ENCODE measurements around the gene PCDH10.

PCDH10 gene

DNA sequence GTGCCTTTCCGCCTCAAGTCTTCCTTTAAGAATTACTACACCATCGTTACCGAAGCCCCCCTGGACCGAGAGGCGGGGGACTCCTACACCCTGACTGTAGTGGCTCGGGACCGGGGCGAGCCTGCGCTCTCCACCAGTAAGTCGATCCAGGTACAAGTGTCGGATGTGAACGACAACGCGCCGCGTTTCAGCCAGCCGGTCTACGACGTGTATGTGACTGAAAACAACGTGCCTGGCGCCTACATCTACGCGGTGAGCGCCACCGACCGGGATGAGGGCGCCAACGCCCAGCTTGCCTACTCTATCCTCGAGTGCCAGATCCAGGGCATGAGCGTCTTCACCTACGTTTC, 2.2 kb downstream of the PCDH10 start:
- TF ChIP-seq POLR2A (IDR thresholded peaks at IDR 0.05; ENCODE audit: low read depth, low read length): no peak
- no peak for TF ChIP-seq TAF1 (IDR thresholded peaks at IDR 0.05; ENCODE audit: borderline replicate concordance, low read depth, low read length)
- TF ChIP-seq POLR2AphosphoS5 (IDR thresholded peaks at IDR 0.05; ENCODE audit: low read depth, low read length): no peak
- DNase-seq (ENCODE audit: insufficient read length) (no peak), FAIRE-seq (no peak)

DNA sequence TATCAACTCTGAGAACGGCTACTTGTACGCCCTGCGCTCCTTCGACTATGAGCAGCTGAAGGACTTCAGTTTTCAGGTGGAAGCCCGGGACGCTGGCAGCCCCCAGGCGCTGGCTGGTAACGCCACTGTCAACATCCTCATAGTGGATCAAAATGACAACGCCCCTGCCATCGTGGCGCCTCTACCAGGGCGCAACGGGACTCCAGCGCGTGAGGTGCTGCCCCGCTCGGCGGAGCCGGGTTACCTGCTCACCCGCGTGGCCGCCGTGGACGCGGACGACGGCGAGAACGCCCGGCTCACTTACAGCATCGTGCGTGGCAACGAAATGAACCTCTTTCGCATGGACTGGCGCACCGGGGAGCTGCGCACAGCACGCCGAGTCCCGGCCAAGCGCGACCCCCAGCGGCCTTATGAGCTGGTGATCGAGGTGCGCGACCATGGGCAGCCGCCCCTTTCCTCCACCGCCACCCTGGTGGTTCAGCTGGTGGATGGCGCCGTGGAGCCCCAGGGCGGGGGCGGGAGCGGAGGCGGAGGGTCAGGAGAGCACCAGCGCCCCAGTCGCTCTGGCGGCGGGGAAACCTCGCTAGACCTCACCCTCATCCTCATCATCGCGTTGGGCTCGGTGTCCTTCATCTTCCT, 2.7 kb downstream of the PCDH10 start:
- TF ChIP-seq POLR2AphosphoS5 (IDR thresholded peaks at IDR 0.05; ENCODE audit: low read depth, low read length): no peak
- TF ChIP-seq TAF1 (IDR thresholded peaks at IDR 0.05; ENCODE audit: borderline replicate concordance, low read depth, low read length): no peak
- no peak for TF ChIP-seq POLR2A (IDR thresholded peaks at IDR 0.05; ENCODE audit: low read depth, low read length)
- no peak for FAIRE-seq
- DNase-seq (ENCODE audit: insufficient read length): no peak

DNA sequence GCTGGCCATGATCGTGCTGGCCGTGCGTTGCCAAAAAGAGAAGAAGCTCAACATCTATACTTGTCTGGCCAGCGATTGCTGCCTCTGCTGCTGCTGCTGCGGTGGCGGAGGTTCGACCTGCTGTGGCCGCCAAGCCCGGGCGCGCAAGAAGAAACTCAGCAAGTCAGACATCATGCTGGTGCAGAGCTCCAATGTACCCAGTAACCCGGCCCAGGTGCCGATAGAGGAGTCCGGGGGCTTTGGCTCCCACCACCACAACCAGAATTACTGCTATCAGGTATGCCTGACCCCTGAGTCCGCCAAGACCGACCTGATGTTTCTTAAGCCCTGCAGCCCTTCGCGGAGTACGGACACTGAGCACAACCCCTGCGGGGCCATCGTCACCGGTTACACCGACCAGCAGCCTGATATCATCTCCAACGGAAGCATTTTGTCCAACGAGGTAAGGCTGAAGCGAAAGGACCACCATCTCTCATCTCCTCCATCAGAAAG, 3.3 kb downstream of the PCDH10 start:
- no peak for DNase-seq (ENCODE audit: insufficient read length)
- no peak for FAIRE-seq
- TF ChIP-seq POLR2AphosphoS5 (IDR thresholded peaks at IDR 0.05; ENCODE audit: low read depth, low read length) (no peak), TAF1 (IDR thresholded peaks at IDR 0.05; ENCODE audit: borderline replicate concordance, low read depth, low read length) (no peak), POLR2A (IDR thresholded peaks at IDR 0.05; ENCODE audit: low read depth, low read length) (no peak)

DNA sequence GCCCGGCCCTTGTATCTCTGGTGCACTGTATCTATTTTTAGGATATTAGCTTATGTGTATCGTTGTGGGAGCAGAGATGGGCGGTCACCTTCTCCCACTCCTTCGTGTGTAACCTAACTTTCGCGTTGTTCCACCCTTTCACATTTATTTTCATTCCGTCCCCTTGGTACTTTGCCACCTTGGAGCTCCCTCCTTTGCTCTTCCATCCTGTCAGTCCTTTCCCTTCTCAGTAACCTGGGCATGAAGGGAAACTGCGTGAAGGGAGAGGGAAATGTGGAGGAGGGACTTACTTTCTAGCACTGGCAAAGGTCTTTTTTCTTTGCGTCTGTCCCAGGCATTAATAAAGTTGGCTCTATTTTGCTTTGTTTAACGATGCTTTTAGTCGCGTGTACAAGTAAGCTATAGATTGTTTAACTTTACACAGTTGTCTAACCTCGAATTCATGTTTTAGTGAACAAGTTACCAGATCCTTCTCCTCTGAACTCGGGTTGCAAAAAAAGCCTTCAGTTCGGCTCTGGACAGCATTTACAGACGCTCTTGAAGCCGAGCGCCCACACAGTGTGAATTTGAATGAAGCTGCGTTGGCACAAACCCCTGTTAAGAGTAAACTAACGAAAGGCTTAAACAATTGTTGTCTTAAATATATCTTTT, 3.9 kb downstream of the PCDH10 start:
- FAIRE-seq: no peak
- no peak for TF ChIP-seq TAF1 (IDR thresholded peaks at IDR 0.05; ENCODE audit: borderline replicate concordance, low read depth, low read length)
- TF ChIP-seq POLR2A (IDR thresholded peaks at IDR 0.05; ENCODE audit: low read depth, low read length): no peak
- TF ChIP-seq POLR2AphosphoS5 (IDR thresholded peaks at IDR 0.05; ENCODE audit: low read depth, low read length): no peak

DNA sequence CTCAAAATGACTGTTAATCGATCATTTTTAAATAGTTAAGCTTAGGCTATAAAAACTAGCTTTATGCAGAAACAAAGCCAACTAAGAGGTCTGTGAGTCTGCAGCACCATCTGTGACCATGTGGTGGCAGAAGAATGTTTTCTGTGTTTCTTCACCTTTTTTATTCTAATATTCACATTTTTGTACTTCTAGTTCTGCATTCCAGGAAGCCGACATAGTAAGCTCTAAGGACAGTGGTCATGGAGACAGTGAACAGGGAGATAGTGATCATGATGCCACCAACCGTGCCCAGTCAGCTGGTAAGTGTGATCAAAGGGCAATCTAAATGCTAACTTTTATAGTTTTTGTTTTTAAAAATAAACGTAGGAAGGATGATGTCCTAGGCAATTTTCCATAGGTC, 5.6 kb downstream of the PCDH10 start:
- no peak for DNase-seq (ENCODE audit: insufficient read length)

More for the DNA sequence above, 3.9 kb downstream of the PCDH10 start:
- DNase-seq (ENCODE audit: insufficient read length): no peak

DNA sequence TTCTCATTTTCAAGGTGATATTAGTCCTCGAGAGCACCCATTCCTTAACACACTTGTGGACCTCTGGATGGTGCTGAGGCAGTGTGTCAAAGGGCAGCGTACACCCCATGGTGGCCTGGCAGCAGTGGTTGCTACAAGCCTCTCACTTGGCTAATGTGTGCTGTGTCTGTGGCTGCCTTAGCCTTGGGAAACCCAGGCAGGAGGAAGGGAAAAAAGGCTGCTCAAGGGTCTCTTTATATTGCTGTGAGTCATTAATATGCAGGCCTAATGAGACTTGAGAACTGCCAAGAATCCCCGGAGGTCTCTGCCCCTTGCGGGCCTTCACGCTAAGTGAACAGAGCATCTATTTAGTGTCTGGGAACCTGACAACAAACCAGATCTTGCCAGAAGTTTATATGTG, 7.0 kb downstream of the PCDH10 start:
- FAIRE-seq (no peak), DNase-seq (ENCODE audit: insufficient read length) (no peak)
- TF ChIP-seq TAF1 (IDR thresholded peaks at IDR 0.05; ENCODE audit: borderline replicate concordance, low read depth, low read length) (no peak), POLR2A (IDR thresholded peaks at IDR 0.05; ENCODE audit: low read depth, low read length) (no peak), POLR2AphosphoS5 (IDR thresholded peaks at IDR 0.05; ENCODE audit: low read depth, low read length) (no peak)

More for the DNA sequence above, 5.6 kb downstream of the PCDH10 start:
- no peak for FAIRE-seq
- TF ChIP-seq TAF1 (IDR thresholded peaks at IDR 0.05; ENCODE audit: borderline replicate concordance, low read depth, low read length) (no peak), POLR2A (IDR thresholded peaks at IDR 0.05; ENCODE audit: low read depth, low read length) (no peak), POLR2AphosphoS5 (IDR thresholded peaks at IDR 0.05; ENCODE audit: low read depth, low read length) (no peak)

DNA sequence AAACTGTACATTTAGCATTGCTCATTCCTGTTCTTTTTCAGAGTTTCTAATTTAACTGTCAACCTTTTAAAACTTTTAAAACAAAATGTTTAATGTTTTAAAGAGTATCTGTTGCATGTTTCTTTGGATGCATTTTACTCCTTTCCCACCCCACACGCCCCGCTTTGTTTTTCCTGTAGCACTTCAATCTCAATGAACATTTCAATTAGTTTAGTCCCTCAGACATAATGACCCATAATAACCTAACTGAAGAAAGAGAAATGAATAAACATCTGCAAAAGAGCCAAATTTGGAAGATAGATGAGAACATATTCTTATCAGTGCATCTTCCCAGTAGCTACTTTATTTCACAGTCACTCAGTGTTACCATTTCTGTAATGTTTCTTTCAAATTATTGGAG, 7.5 kb downstream of the PCDH10 start:
- no peak for FAIRE-seq
- DNase-seq (ENCODE audit: insufficient read length): no peak
- TF ChIP-seq TAF1 (IDR thresholded peaks at IDR 0.05; ENCODE audit: borderline replicate concordance, low read depth, low read length) (no peak), POLR2AphosphoS5 (IDR thresholded peaks at IDR 0.05; ENCODE audit: low read depth, low read length) (no peak), POLR2A (IDR thresholded peaks at IDR 0.05; ENCODE audit: low read depth, low read length) (no peak)

DNA sequence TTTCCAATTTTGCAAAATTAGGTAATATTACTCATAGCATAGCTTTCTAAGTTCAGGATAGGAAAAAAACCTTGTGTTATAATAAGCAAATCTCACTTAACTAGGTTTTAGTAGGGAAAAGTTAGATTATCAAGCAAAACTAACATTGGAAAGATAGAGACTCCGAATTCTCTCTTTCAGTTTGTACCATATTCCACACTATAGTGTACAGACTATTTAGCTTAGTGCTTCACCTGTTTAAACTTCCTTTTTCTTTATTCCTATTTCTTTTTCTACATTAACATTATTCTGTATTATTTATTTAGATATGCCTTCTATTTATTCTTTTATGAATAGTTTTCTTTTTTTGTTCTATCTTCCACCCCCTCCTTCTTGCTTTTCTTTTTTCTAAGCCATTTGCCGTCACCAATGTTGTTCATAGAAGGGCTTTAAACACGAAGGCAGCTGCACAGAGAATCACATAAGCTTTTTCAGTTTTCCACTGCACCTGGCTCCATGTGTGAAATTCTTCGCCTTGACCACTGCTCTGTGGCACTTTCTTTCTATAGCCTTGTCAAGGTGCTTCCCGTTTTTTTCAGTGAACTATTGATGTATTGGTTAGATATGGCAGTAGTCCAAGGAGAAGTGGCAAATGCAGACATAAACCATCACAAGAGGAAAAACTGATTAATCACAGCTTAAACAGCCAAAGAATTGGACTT, 8.5 kb downstream of the PCDH10 start:
- no peak for TF ChIP-seq POLR2AphosphoS5 (IDR thresholded peaks at IDR 0.05; ENCODE audit: low read depth, low read length)
- no peak for TF ChIP-seq POLR2A (IDR thresholded peaks at IDR 0.05; ENCODE audit: low read depth, low read length)
- TF ChIP-seq TAF1 (IDR thresholded peaks at IDR 0.05; ENCODE audit: borderline replicate concordance, low read depth, low read length): no peak
- FAIRE-seq (no peak), DNase-seq (ENCODE audit: insufficient read length) (no peak)

DNA sequence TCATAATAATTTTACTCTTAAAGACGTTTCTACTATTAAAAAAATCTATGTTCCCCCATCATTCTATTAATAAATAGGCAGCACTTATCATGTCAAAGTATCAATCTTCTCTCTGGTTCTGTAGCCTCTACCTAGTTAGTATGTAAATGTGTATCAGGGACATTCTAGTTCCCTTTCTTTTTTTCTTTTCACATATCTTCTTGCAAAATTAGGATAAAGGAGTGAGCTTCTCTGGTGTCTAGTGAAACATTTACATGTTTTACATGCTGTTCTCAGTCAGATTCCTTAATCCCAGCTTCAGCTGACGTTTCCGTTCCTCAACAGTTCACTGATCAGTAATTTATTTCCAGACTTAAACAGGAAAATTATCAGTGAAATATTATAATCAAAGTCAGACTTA, 11.8 kb downstream of the PCDH10 start:
- TF ChIP-seq TAF1 (IDR thresholded peaks at IDR 0.05; ENCODE audit: borderline replicate concordance, low read depth, low read length): no peak
- TF ChIP-seq POLR2AphosphoS5 (IDR thresholded peaks at IDR 0.05; ENCODE audit: low read depth, low read length): no peak
- no peak for TF ChIP-seq POLR2A (IDR thresholded peaks at IDR 0.05; ENCODE audit: low read depth, low read length)
- DNase-seq (ENCODE audit: insufficient read length) (no peak), FAIRE-seq (no peak)

DNA sequence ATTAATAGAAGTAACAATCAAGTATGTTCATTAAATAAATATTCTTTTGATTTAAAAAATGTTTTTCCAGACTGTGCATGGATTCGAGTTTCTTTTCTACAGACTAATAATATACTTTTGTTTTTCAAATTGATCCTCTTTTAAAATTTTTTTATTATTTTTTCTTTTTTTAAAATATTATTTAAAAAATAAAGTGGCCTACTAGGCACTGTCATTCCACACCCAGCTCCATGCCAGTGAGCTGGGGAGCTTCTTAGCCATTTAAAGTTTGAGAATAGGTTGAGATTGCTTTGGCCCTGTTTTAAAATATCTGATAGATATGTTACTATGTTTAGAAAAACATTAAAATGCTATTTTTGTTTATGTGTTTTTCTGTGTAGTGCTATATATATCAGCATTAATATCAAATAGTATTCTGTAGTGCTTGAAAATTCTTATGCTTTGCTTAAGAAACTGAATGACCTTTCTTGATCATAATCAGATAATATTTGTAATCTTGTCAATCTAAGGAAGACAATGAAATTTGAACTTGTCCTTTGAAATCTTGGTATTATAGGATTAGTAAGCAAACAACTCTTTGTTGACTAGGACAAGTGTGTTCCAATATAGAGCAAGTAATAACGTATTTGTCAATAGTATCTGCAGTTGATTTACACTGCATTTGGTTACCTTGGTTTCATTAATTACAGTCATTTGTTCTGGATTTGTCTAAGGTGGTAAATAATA, 12.6 kb downstream of the PCDH10 start:
- DNase-seq (ENCODE audit: insufficient read length): no peak
- no peak for FAIRE-seq
- no peak for TF ChIP-seq TAF1 (IDR thresholded peaks at IDR 0.05; ENCODE audit: borderline replicate concordance, low read depth, low read length)
- no peak for TF ChIP-seq POLR2A (IDR thresholded peaks at IDR 0.05; ENCODE audit: low read depth, low read length)
- no peak for TF ChIP-seq POLR2AphosphoS5 (IDR thresholded peaks at IDR 0.05; ENCODE audit: low read depth, low read length)

DNA sequence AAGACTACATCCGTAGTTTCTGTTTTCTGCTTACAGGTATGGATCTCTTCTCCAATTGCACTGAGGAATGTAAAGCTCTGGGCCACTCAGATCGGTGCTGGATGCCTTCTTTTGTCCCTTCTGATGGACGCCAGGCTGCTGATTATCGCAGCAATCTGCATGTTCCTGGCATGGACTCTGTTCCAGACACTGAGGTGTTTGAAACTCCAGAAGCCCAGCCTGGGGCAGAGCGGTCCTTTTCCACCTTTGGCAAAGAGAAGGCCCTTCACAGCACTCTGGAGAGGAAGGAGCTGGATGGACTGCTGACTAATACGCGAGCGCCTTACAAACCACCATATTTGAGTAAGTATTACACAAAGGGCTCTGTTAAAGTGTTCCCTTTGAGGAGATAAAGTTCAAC, 13.8 kb downstream of the PCDH10 start:
- TF ChIP-seq TAF1 (IDR thresholded peaks at IDR 0.05; ENCODE audit: borderline replicate concordance, low read depth, low read length) (no peak), POLR2AphosphoS5 (IDR thresholded peaks at IDR 0.05; ENCODE audit: low read depth, low read length) (no peak), POLR2A (IDR thresholded peaks at IDR 0.05; ENCODE audit: low read depth, low read length) (no peak)
- FAIRE-seq: no peak
- DNase-seq (ENCODE audit: insufficient read length): no peak
